ENCODE results near the gene CLINT1. TPM values are rescaled to one million over a fixed set of nuclear protein-coding genes. Genes with fewer than 3 reads are reported as not detected.

CLINT1 gene
- total RNA-seq, 1 experiment from 2014 or later, result 79.6 TPM

- ATAC-seq, result no peak
- peaks cover 56% of the 10 kb centered on the region for H3K4me1 Mint-ChIP-seq
- H3K9me3 Mint-ChIP-seq, result no peaks in the 10 kb centered on the region
- no peaks in the 10 kb centered on the region; the same call in 1 of the 2 replicates for H3K27me3 Mint-ChIP-seq (ENCODE audit: low read depth)
- H3K27ac Mint-ChIP-seq, result peak overlapping the region; percentile 90
- POLR2A ChIA-PET, result interaction anchor here (0.6 to 1.1 kb wide), 4 partner anchors 20 to 142 kb away, joined by 3 to 7 read pairs (median 5); partner anchors contain the start of gene THG1L
- DNase-seq (ENCODE audit: low spot score), result no peak
- CTCF ChIA-PET, result interaction anchor here (1.1 to 1.4 kb wide), 6 partner anchors 30 to 1298 kb away, joined by 3 to 10 read pairs (median 6); no protein-coding TSS in a partner anchor
- peak overlapping the region; percentile 80 for H3K4me3 Mint-ChIP-seq
- H3K36me3 Mint-ChIP-seq, result no peaks in the 10 kb centered on the region
- TF ChIP-seq TEAD4 (CRISPR knock-in tag; IDR thresholded peaks at IDR 0.05), result no peak
- no peak for TF ChIP-seq RELA (CRISPR knock-in tag; IDR thresholded peaks at IDR 0.05; ENCODE audit: borderline replicate concordance)
- TF ChIP-seq, protein P1, sequence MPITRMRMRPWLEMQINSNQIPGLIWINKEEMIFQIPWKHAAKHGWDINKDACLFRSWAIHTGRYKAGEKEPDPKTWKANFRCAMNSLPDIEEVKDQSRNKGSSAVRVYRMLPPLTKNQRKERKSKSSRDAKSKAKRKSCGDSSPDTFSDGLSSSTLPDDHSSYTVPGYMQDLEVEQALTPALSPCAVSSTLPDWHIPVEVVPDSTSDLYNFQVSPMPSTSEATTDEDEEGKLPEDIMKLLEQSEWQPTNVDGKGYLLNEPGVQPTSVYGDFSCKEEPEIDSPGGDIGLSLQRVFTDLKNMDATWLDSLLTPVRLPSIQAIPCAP (CRISPR knock-in tag; IDR thresholded peaks at IDR 0.05), result no peak
- no peak for TF ChIP-seq SP1 (CRISPR knock-in tag; conservative IDR thresholded peaks at IDR 0.05)
- TF ChIP-seq, protein P2, sequence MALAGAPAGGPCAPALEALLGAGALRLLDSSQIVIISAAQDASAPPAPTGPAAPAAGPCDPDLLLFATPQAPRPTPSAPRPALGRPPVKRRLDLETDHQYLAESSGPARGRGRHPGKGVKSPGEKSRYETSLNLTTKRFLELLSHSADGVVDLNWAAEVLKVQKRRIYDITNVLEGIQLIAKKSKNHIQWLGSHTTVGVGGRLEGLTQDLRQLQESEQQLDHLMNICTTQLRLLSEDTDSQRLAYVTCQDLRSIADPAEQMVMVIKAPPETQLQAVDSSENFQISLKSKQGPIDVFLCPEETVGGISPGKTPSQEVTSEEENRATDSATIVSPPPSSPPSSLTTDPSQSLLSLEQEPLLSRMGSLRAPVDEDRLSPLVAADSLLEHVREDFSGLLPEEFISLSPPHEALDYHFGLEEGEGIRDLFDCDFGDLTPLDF (CRISPR knock-in tag; IDR thresholded peaks at IDR 0.05), result no peak
- TF ChIP-seq MXD4 (CRISPR knock-in tag; IDR thresholded peaks at IDR 0.05; ENCODE audit: borderline replicate concordance), result no peak
- TF ChIP-seq FOXJ3 (CRISPR knock-in tag; IDR thresholded peaks at IDR 0.05; ENCODE audit: borderline replicate concordance), result no peak
- TF ChIP-seq ATF2 (CRISPR knock-in tag; IDR thresholded peaks at IDR 0.05; ENCODE audit: borderline replicate concordance, low read depth), result no peak
- no peak for TF ChIP-seq ZNF671 (CRISPR knock-in tag; IDR thresholded peaks at IDR 0.05)
- TF ChIP-seq ZNF121 (CRISPR knock-in tag; IDR thresholded peaks at IDR 0.05), result no peak
- TF ChIP-seq TP53 (CRISPR knock-in tag; IDR thresholded peaks at IDR 0.05), result no peak
- TF ChIP-seq RORB (CRISPR knock-in tag; IDR thresholded peaks at IDR 0.05), result no peak
- no peak for TF ChIP-seq ZNF281 (CRISPR knock-in tag; IDR thresholded peaks at IDR 0.05)
- TF ChIP-seq, protein P3, sequence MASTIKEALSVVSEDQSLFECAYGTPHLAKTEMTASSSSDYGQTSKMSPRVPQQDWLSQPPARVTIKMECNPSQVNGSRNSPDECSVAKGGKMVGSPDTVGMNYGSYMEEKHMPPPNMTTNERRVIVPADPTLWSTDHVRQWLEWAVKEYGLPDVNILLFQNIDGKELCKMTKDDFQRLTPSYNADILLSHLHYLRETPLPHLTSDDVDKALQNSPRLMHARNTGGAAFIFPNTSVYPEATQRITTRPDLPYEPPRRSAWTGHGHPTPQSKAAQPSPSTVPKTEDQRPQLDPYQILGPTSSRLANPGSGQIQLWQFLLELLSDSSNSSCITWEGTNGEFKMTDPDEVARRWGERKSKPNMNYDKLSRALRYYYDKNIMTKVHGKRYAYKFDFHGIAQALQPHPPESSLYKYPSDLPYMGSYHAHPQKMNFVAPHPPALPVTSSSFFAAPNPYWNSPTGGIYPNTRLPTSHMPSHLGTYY (CRISPR knock-in tag; IDR thresholded peaks at IDR 0.05), result no peak
- no peak for TF ChIP-seq NFYB (CRISPR knock-in tag; conservative IDR thresholded peaks at IDR 0.05; ENCODE audit: low read depth)
- no peak for TF ChIP-seq ZNF138 (CRISPR knock-in tag; conservative IDR thresholded peaks at IDR 0.05)
- TF ChIP-seq NR3C1 (CRISPR knock-in tag; conservative IDR thresholded peaks at IDR 0.05; ENCODE audit: low read depth), result no peak
- TF ChIP-seq, protein P4, sequence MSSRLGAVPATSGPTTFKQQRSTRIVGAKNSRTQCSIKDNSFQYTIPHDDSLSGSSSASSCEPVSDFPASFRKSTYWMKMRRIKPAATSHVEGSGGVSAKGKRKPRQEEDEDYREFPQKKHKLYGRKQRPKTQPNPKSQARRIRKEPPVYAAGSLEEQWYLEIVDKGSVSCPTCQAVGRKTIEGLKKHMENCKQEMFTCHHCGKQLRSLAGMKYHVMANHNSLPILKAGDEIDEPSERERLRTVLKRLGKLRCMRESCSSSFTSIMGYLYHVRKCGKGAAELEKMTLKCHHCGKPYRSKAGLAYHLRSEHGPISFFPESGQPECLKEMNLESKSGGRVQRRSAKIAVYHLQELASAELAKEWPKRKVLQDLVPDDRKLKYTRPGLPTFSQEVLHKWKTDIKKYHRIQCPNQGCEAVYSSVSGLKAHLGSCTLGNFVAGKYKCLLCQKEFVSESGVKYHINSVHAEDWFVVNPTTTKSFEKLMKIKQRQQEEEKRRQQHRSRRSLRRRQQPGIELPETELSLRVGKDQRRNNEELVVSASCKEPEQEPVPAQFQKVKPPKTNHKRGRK (CRISPR knock-in tag; IDR thresholded peaks at IDR 0.05; ENCODE audit: borderline replicate concordance), result no peak
- no peak for TF ChIP-seq ZNF425 (CRISPR knock-in tag; conservative IDR thresholded peaks at IDR 0.05)
Measured at GRCh38 chr5:157859227-157859575, 256 bp upstream of the CLINT1 start.

Data from WTC11 (cell line).